ENCODE results near the gene CCN5.

GRCh38 chr20:44773070-44773829, 58.1 kb downstream of the CCN5 start:
- TF ChIP-seq, protein P1, sequence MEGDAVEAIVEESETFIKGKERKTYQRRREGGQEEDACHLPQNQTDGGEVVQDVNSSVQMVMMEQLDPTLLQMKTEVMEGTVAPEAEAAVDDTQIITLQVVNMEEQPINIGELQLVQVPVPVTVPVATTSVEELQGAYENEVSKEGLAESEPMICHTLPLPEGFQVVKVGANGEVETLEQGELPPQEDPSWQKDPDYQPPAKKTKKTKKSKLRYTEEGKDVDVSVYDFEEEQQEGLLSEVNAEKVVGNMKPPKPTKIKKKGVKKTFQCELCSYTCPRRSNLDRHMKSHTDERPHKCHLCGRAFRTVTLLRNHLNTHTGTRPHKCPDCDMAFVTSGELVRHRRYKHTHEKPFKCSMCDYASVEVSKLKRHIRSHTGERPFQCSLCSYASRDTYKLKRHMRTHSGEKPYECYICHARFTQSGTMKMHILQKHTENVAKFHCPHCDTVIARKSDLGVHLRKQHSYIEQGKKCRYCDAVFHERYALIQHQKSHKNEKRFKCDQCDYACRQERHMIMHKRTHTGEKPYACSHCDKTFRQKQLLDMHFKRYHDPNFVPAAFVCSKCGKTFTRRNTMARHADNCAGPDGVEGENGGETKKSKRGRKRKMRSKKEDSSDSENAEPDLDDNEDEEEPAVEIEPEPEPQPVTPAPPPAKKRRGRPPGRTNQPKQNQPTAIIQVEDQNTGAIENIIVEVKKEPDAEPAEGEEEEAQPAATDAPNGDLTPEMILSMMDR (conservative IDR thresholded peaks at IDR 0.05; ENCODE audit: low read length) = no peak
- TF ChIP-seq EZH2phosphoT487 (IDR thresholded peaks at IDR 0.05; ENCODE audit: borderline replicate concordance, low read depth, low read length) = no peak
